Uterus (tissue), 2 donors: ENCODE measurements around the gene COX4I1.

Source experiments
- CTCF ChIP-seq, 4 experiments: fragments of 200-600 bp in 2 of 4; fragments of 450-650 bp in 2 of 4; sonication (generic) in 2 of 4; IDR thresholded peaks; one replicate each; pipeline ENCODE4 v1.5.1; 2016 to 2019; ENCODE audit warnings: antibody characterized with exemption in 4 of 4, mild to moderate bottlenecking in 2 of 4, moderate library complexity in 1 of 4
- POLR2A ChIP-seq, 2 donors: fragments of 450-650 bp; IDR thresholded peaks; one replicate each; pipeline ENCODE4 v1.6.1; 2016; ENCODE audit warnings: antibody characterized with exemption in 2 of 2, mild to moderate bottlenecking in 1 of 2, moderate library complexity in 1 of 2

GRCh38 chr16:85824161-85825135 is 25.0 kb downstream of the COX4I1 start:
- no peak for TF ChIP-seq CTCF (IDR thresholded peaks at IDR 0.05)
- TF ChIP-seq POLR2A (IDR thresholded peaks at IDR 0.05): no peak
